Measurements from ENCODE around the gene CCER1. TPM values are rescaled to one million over a fixed set of nuclear protein-coding genes. Genes with fewer than 3 reads are reported as not detected.

The CCER1 gene
- polyA plus RNA-seq, 2 of the 4 experiments (the other 2 are of a cell fraction) = not detected

- peaks cover 3% of the 10 kb centered on the region; the same call in 1 of the 3 replicates for H3K4me1 ChIP-seq
- H3K4me3 ChIP-seq = no peak overlapping the region
- peak; percentile 33 to 37; a peak in 4 of 5 replicates for TF ChIP-seq RAD21 (conservative IDR thresholded peaks at IDR 0.05 in 1 of 2, IDR thresholded peaks at IDR 0.05 in 1 of 2)
- peak; percentile 17; the same call in 2 of the 3 replicates for TF ChIP-seq CTCF (IDR thresholded peaks at IDR 0.05)
- no peak for TF ChIP-seq BCL3 (IDR thresholded peaks at IDR 0.05)
- POLR2A ChIA-PET = no interaction called here
- no peaks in the 10 kb centered on the region for H3K9me3 ChIP-seq
- peak; percentile 36 for FAIRE-seq
- peak in 1 of 2 experiments; percentile 17 for DNase-seq (ENCODE audit: low read depth in 1 of 2, low spot score in 1 of 2)
- peak in 1 of 2 experiments; percentile 50; a peak in 2 of 6 replicates for ATAC-seq
- CTCF ChIA-PET = interaction anchor here (0.6 to 1.8 kb wide), 8 partner anchors 9 to 397 kb away, joined by 3 to 18 read pairs (median 4); no protein-coding TSS in a partner anchor
- H3K4me2 ChIP-seq = no peak overlapping the region
- WGBS (ENCODE audit: missing lambda C conversion rate) = 64% methylated on average over 4 of the region's 4 CpGs
- no peak overlapping the region for H3K27ac ChIP-seq
These were observed 4.1 kb upstream of the CCER1 start for GRCh38 chr12:90959032-90959431.

GRCh38 chr12:90958347-90958746 is 3.4 kb upstream of the CCER1 start:
- ChIA-PET POLR2A (no interaction called here), CTCF (interaction anchor here (0.6 to 1.8 kb wide), 10 partner anchors 9 to 1941 kb away, joined by 3 to 18 read pairs (median 4); no protein-coding TSS in a partner anchor)
- Histone ChIP-seq H3K4me2 (no peak overlapping the region), H3K4me1 (peaks cover 3% of the 10 kb centered on the region; the same call in 1 of the 3 replicates), H3K4me3 (no peak overlapping the region), H3K9me3 (no peaks in the 10 kb centered on the region), H3K27ac (no peak overlapping the region)
- DNase-seq (ENCODE audit: low read depth in 1 of 2, low spot score in 1 of 2) = no peak
- WGBS (ENCODE audit: missing lambda C conversion rate) = 59% methylated on average over 3 of the region's 3 CpGs
- ATAC-seq = no peak
- FAIRE-seq = no peak
- no peak for TF ChIP-seq E2F6 (IDR thresholded peaks at IDR 0.05; ENCODE audit: borderline replicate concordance, low read depth)
- no peak for TF ChIP-seq JUNB (IDR thresholded peaks at IDR 0.05)
- TF ChIP-seq EP300 (IDR thresholded peaks at IDR 0.05) = no peak
- TF ChIP-seq CHD4 (IDR thresholded peaks at IDR 0.05; ENCODE audit: borderline replicate concordance) = no peak
- no peak for TF ChIP-seq KDM1A (IDR thresholded peaks at IDR 0.05; ENCODE audit: low read depth)
- no peak for TF ChIP-seq ZFP36 (IDR thresholded peaks at IDR 0.05; ENCODE audit: borderline replicate concordance, partially characterized antibody)
- no peak for TF ChIP-seq HOXA7 (CRISPR knock-in tag; IDR thresholded peaks at IDR 0.05)
- TF ChIP-seq BCL3 (IDR thresholded peaks at IDR 0.05) = no peak
- TF ChIP-seq USF2 (IDR thresholded peaks at IDR 0.05) = no peak

GRCh38 chr12:90954428-90954827 is 548 bp downstream of the CCER1 start:
- ATAC-seq (no peak), DNase-seq (ENCODE audit: low read depth in 1 of 2, low spot score in 1 of 2) (no peak), FAIRE-seq (no peak)
- Histone ChIP-seq H3K9me3 (no peaks in the 10 kb centered on the region), H3K4me2 (no peak overlapping the region), H3K4me3 (no peak overlapping the region), H3K4me1 (peaks cover 10% of the 10 kb centered on the region; the same call in 2 of the 3 replicates), H3K27ac (no peak overlapping the region)
- CTCF ChIA-PET = interaction anchor here (2.0 to 2.4 kb wide), 2 partner anchors 10 to 401 kb away, joined by 5 to 11 read pairs; no protein-coding TSS in a partner anchor
- POLR2A ChIA-PET = no interaction called here
- 92% methylated on average over 23 of the region's 25 CpGs for WGBS (ENCODE audit: missing lambda C conversion rate)
- TF ChIP-seq GATA3 (IDR thresholded peaks at IDR 0.05; ENCODE audit: borderline replicate concordance) (no peak), SREBF2 (IDR thresholded peaks at IDR 0.05) (no peak), RCOR1 (IDR thresholded peaks at IDR 0.05; ENCODE audit: low read depth, low read length) (no peak), FOXS1 (CRISPR knock-in tag; IDR thresholded peaks at IDR 0.05) (no peak), EHMT2 (IDR thresholded peaks at IDR 0.05; ENCODE audit: low read depth) (no peak), FOSL2 (IDR thresholded peaks at IDR 0.05) (no peak), FOSL2 (CRISPR knock-in tag; IDR thresholded peaks at IDR 0.05) (no peak), NPAS2 (CRISPR knock-in tag; IDR thresholded peaks at IDR 0.05; ENCODE audit: borderline replicate concordance) (no peak), KDM1A (IDR thresholded peaks at IDR 0.05; ENCODE audit: low read depth) (no peak), BHLHE40 (IDR thresholded peaks at IDR 0.05; ENCODE audit: low read depth, low read length) (no peak), HMGXB4 (CRISPR knock-in tag; IDR thresholded peaks at IDR 0.05; ENCODE audit: borderline replicate concordance) (no peak), POLR2AphosphoS2 (conservative IDR thresholded peaks at IDR 0.05; ENCODE audit: low read length) (no peak), E2F6 (IDR thresholded peaks at IDR 0.05; ENCODE audit: borderline replicate concordance, low read depth) (no peak), CHD4 (IDR thresholded peaks at IDR 0.05; ENCODE audit: borderline replicate concordance) (no peak), ATOH8 (CRISPR knock-in tag; IDR thresholded peaks at IDR 0.05; ENCODE audit: low read depth) (no peak)
